AG09319 (cell line): Measurements from ENCODE around the gene ULBP1.
"Not testable (repeated sequence)": the region's sequence is repeated elsewhere in the genome, so short reads cannot be mapped to it uniquely, and the experiment has no call there.

Experiments
- DNase-seq: peaks from one replicate; pipeline ENCODE4 v3.0.0-alpha.2; 2010; ENCODE audit warnings: low read depth; ENCODE audit errors: extremely low read depth
- TF ChIP-seq, protein P1 (sequence below): IDR thresholded peaks from 2 replicates; pipeline ENCODE4 v1.5.1; 2011; ENCODE audit warnings: low read depth, mild to moderate bottlenecking, inconsistent platforms, low read length, moderate library complexity

Gene ULBP1

DNA sequence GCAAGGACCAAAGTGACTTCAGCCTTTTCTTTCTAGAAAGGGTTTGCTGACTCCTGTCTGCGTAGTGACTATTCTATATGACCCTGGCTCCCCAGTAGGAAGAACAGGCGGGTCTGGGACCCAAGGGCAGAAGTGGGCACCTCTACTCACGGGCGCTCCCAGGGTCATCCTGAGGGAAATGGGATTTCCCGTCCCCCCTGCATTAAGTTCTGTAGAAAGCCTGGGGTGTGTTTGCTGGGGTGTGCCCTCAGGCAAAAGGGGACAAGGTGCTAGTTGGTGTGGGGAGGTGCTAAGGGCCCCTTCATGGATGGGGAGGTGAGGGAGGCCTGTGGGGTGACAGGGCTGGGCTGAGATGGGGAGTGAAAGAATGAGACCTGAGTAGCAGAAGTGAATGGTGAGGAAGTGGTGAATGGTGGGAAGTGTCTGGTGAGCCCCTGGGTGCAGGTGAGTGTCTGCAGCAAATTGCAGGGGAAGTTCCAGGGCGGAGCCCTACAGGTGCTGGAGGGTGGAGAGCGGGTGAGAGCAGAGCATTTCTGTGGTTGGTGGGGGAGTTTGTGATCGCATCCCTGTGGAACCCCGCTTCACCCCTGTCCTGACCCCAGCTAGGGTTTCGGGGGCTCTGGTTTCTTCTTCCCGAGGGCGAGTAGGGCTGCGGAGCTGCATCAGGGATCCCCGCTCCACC, 40.5 kb downstream of the ULBP1 start:
- TF ChIP-seq, protein P1, sequence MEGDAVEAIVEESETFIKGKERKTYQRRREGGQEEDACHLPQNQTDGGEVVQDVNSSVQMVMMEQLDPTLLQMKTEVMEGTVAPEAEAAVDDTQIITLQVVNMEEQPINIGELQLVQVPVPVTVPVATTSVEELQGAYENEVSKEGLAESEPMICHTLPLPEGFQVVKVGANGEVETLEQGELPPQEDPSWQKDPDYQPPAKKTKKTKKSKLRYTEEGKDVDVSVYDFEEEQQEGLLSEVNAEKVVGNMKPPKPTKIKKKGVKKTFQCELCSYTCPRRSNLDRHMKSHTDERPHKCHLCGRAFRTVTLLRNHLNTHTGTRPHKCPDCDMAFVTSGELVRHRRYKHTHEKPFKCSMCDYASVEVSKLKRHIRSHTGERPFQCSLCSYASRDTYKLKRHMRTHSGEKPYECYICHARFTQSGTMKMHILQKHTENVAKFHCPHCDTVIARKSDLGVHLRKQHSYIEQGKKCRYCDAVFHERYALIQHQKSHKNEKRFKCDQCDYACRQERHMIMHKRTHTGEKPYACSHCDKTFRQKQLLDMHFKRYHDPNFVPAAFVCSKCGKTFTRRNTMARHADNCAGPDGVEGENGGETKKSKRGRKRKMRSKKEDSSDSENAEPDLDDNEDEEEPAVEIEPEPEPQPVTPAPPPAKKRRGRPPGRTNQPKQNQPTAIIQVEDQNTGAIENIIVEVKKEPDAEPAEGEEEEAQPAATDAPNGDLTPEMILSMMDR, result no peak
- no peak for DNase-seq

DNA sequence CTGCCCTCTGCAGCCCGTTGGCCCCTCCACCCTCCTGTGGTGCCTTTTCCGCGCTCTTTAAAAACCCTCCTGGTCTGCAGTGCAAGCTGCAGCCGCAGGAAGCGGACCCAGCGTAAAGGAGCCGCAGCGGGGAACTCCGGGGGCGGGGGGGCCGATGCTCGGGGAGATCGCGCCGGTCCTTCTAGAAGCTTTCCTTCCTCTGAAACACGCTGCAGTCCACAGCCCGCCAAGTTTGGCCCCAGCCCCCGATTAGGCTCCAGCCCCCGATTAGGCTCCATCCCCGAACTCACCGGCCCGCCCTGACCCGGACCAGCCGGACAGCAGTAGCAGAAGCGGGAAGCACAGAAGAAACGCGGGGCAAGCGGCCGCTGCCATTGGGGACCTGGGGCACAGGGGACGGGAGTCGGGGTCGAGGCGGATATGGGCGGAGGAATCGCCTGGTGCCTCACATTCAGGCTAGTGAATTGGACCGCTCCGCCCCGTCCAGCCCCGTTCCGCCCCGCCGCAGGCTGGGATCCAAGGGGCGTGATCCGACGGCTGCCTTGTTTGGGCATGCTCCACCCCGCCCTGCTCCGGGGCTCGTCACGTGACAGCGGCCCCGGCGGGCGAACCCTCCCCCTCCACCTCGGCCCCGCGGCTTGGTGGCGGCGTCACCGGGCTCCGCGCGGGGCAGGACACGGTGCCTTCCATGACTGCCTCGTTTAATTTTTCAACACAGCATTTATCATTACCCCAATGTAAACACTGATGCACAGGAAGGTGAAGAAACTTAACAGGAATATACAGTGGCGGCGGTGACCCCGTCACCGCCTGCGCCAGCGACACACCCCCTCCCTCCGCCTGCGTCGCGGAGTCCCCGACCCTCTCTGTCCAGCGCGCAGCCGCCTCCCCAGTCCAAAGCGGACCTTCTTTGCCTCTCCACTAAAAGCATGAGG, 41.3 kb downstream of the ULBP1 start:
- peak; percentile 65 for DNase-seq
- TF ChIP-seq, protein P1, result no peak

DNA sequence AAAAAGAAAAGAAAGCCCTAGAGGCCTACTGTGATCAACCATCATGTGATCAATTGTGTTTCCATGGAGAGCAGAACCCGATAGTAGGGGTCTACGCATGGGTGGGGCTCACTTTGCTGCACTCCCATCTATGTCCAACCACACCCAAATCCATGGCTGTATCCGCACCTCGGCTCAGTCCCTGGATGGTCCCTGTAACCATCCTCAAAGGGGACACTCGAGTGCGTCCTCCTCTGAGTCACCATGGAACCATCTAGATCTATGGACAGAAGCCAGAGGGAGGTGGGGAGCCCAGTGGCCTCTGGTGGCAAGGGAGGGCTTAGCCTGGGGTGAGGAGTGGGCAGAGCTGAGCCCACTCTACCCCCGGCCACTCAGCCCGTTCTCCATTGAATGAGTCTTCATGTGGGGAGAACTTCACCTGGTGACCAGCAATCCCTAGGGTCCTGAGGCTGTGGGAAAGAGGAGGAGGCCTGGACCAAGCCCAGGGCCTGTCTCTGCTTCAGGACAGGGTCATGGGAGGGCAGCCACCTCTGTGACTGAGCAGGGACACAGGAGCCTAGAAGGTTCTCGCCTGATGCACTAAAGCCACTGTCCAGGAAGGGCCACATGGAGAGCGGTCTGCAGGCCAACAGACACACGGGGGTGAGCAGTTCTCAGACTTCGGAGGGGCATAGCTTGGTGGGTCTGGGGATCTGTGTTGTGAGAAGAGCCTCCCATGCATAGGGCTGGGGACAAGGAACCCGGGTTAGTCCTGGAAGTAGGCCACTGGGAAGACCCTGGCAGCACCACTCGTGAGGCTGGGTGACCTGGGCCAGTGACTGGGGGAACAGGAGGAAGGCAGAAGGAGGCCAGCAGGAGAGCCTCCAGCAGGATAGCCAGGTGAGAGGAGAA, 42.3 kb downstream of the ULBP1 start:
- TF ChIP-seq, protein P1, result no peak
- DNase-seq, result no peak

DNA sequence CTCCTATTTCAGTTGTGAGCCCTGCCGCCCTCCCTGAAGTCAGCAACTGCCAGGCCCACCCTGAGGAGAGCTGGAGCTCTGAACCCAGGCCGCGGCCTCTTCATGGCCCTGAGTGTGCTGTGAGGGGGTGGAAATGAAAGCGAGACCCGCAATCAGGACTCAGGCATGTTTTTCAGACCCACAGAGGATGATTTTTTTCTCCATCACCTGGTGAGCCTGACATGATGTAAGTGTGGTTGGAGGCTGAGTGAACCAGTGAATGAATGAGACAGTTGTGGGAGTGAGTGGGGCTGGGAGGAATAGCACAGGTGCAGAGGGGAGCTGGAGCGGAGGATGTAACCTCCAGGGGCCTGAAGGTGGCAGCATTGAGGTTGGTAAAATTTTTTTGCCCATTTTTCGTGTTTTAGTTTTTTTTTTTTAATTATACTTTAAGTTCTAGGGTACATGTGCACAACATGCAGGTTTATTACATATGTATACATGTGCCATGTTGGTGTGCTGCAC, 43.3 kb downstream of the ULBP1 start:
- no peak for DNase-seq
- TF ChIP-seq, protein P1, result peak; percentile 49

DNA sequence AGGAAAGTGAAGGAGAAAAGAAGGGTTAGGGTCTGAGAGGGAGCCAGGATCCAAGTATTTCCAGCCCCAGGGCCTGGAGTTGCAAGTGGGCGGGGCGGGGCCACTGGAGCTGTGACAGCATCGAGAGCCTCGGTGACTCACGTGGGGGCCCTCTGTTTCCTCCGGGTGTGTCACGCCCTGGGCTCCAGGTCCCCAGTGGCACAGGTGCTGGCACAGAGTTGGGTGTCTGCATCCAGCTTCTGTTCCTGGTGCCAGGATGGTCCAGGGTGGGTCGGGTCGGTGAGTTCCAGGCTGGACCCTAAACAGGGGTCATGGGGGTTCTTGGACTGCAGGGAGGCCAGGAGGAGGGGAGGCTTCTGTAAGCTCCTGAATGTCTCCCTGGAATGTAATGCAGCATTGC, 44.8 kb downstream of the ULBP1 start:
- DNase-seq, result no peak

DNA sequence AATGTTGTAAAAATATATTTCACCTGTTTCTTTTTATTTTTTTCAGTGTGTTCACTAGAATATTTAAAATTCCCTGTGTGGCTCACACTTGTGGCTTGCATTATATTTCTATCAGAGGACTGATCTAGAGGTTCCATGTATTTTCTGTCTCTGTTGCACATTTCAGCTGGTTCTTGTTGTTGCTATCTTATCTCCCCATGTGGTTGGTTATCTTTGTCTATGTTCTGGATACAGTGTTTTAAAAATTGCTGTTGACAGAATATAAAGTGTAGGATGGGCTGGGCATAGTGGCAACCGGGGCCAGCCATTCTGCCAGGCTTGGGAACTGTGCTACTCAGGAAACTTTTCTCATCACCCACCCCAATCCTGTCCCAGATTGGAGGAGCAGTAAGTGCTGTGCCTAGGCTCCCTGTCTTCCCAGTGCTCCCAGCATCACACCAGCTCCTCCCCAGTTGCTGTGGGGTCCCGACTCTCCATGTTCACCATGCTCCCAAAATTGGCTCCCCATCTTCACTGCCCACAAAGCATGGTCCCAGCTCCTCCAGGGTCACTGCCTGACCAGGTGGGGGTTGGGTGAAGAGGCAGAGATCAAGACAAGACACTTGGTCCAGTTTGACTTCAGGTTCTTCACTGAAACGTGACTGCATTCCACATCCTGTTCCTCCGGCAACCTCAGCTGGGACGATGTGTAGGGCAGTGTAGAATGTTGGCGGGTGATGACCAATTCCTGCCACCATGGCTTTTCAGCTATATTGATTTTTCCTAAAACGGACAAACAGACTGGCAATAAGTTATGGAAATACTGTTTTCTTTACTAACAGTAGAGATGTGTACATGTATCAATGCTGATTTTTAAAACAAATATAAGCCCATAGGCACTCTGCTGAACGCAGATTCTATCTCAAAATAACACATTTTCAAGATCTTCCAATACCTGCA, 49.4 kb downstream of the ULBP1 start:
- DNase-seq, result not testable (repeated sequence)

More for the DNA sequence above, 44.8 kb downstream of the ULBP1 start:
- TF ChIP-seq, protein P1, result no peak

DNA sequence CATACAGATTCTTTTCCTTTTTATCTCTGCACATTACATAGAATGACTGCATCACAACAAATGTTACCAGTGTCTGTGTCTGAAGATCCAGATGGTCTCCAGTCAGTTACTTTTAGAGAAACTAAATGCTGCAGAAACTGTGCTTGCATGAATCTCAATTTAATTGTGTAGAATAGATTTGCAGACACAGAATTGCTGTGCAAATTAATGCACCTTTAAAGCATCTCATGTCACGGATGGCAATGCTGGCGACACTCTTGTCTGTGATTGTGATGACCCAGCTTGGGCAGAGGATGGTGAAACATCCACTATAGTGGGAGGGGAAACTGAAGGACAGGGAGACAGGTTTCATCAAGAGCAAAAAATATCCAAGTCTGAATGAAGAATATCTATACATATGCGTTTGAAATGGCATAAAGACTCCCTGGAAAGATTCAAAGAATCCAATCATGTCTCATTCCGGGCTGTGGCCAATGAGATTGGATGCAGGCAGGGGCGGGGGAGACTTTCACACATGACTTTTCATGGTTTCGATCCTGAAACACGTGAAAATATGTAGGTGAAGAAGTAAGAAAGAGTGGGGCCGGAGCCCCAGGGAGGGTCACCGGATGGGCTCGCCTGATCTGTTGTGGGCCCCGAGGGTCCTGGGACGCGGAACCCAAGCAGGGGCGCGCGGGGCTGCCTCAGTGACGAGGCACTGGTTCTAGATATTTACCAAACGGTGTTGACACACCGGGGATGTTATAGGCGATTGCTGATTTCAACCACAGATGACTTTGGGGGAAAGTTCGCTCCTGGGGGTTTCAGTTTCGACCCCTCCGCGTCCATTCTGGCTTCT, 50.3 kb downstream of the ULBP1 start:
- DNase-seq, result not testable (repeated sequence)

DNA sequence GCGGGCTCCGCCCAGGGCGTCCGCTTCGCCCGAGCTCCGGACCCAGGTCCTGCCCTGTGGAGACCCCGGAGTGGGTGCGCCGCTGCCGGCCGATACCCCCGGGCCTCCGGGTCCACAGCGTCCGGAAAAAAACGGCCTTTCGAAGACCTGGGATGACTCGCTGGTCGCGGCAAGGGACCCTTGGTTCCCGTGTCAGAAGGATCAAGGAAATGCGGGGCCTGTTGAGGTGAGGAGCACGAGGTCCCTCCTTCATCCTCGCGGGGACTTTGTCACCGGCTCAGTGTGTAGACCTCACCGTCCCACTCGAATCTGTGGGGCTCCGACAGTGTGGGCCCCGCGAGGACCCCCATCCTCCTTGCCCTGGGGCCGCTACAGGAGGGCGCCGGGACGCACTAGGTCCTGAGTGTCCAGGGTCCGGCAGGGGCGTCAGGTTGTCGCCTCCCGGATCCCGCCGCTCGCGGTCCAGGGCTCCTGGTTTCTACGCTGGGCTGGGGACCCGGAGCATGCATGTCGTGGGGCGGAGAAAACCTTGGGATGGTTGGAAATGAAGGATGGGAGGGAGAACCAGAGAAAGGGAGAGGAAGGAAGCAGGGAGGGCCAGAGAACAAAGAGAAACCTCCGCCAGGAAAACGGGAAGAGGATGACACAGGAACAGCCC, 51.0 kb downstream of the ULBP1 start:
- DNase-seq, result not testable (repeated sequence)

DNA sequence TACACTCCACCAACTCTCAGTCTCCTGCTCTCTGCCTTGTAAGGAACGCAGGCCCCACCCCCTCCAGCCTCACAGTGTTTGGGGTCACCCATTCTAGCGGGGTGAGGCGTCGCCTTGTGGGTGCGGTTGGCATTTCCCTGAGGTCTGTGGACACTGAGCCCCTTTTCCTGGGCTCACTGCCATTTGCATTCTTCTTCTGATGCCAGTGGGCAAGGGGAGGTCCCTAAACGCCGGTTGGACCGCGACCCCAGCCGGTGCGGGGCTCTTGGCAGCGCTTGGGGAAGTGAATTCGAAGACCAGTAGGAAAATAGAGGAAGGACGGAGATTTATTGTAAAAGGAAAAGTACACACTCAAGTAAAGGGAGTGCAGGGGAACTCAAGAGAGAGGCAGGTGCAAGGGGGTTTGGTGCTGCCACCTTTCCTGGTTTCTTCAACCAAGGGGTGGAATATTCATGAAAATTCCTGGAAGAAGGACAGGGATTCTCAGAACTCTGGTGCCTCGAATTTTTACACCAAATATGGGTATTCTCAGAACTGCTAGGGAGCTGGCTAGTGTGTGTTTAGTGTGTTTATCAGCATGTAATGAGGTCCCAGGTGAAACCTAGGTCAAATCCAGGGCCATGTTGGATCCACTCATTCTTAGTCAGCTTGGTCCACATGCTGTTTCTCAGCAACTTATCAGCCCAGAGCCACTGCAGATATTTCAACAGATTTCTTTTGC, 51.7 kb downstream of the ULBP1 start:
- not testable (repeated sequence) for DNase-seq
